HS-5 (cell line): ENCODE measurements around the gene BCAR1.

Source experiments
- DNase-seq: peaks from one replicate; pipeline ENCODE4 v3.0.0-alpha.2; 2012; ENCODE audit warnings: low read depth

BCAR1 gene

DNA sequence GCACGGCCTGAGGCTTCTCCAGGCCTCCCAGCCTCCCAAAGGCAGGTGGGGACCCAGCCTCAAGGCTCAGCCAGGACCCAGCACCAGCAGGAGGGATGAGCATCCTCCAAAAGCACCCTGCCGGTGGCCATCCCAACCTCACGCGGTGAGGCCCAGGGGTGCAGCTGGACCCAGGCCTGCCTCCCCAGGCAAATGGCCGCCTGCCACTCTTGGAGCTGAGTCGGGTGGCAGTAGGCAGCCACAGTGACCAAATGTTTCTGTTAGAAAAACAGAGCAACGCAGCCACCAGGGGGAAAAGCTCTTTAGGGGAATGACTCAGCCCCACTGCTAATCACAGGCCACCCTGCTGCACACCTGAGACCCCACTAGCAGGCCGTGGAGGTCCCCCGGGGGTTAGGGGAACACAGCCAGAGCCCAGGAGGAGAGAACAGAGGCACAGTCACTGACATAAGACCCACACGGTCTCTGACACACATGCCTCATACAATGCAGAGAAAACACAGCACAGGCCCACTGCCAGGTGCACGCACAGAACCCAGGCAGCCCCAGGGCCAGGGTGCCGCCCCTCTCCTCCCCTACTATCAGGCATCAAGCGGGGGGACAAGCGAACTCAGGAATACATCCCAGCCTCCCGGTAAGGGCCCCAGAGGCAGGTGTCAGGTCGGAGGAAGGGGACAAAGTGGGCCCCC is 12.4 kb downstream of the BCAR1 start:
- DNase-seq = no peak

DNA sequence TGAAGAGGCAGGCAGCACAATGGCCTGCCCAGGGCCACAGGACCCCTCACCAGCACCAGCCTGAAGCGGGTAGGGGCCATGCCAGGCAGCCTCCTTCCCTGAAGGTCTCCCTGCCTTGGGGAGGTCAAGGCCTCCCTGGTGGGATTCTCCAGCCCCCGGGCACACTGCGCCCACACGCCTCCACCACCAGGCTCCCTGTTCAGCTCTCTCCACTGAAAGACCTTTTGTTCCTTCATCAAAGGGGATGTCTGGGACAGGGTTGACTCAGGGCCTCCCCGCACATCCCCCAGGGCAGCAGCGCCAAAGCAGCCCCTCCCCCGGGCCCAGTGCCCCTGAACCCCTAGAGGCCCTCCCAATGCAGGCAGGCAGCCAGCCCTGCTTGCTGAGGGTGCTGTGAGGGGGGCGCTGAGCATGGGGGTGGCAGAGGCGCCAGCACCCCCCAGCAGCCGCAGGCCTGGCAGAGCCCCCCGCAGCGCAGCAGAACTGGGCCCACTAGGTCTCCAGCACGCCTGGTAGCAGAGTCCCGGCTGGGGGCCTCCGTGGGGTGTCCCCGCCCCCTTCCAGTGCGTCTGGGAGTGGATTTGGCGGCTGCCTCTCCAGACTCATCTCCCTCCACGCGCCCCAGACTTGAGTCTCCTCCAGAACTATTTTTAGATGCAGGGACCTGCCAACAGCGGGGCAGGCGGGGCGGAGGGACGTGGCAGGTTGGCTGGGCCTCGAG is 13.1 kb downstream of the BCAR1 start:
- no peak for DNase-seq

DNA sequence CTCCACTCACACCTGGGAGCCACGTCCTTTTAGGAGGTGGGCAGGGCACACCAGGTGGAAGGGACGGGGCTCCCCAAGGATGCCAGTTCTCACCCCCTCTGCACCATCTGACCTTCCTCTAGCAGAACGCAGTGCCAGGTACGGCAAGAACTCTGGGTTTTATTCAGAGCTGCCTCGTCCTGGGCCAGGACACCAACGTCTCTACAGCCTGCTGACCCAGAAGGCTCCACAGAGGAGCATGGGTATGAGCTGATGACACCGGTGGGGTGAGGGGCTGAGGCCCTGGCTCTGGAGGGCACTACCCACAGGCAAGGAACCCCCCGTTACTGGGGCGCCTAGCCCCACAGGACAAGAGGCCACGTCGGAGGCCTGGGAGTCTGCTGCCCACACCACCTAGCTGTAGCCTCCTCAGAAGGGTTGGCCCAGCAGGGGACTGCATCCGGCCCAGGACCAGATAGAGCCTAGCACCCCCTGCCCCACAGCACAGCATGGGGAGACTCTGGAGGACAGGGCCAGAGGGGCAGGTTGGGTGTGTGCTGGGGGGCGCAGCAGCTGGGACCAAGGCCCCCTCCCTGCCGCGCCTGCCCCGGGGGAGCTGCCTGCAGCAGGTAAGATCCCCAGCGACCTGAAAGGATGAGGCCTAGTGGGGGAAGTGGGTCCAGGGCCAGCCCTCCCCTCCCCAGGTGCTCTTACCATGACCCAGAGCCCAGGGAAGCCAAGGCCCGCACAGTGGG is 13.9 kb downstream of the BCAR1 start:
- DNase-seq = no peak

DNA sequence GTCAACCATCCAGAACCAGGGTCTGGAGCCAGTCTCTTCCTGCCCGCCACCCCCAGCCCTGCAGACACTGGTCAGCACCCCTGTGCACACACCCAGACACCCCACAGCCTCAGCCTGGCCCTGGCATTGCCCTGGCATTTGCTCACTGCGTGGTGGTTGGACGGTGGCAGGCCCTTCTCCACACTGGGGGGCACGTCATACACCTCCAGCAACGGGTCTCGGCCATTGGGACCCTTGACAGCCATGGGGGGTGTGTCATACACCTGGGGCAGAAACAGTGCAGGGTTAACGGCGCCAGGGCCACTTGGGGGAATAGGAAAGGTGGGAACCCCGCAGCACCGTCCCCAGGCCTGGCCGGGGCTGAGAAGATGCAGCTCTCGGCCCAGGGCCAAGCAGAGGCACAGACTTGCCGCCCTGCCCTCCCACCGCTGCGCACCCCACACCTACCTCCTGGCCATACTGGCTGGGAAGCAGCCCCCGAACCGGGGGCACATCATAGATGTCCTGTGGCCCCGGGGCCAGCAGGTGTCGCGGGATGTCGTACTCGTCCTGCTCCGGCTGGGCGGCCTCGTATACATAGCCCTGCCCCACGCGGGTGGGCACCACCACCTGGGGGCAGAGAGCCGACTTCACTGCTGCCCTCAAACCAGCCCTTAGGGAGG is 14.6 kb downstream of the BCAR1 start:
- no peak for DNase-seq

DNA sequence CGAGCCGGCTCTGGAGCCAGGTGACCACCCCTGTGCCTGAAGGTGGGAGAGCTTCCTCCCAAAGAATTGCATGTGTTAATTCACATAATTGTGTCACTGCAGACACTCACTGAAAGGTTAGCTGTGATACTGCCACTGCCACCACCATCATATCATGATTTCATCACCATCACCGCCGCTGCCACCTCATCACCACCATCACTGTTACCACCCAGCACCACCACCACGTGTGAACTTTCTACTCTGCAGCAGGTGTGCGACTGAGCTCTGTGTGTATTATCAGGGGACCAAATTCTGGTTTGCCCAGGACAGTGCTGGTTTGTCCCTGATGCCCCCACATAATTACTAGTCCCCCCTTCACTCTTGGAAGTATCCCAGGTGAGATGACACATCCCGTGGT is 15.2 kb downstream of the BCAR1 start:
- no peak for DNase-seq

DNA sequence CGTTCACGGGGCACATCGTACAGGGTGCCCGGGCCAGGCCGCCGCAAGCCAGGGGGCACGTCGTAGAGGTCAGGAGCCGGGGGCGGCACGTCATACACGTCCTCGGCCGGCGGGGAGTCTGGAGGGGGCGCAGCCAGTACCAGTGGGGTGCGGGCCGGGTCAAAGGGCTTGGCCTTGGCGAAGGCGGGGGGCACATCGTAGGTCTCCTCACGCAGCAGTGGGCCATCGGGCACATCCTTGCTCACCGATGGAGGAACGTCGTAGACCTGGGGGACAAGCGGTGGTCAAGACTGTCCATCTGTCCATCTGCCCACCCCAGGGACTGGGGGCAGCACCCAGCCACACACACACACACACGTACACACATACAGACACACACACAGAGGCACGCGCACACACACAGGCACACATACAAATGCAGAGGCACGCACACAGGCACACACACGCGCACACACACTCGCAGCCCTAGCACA is 15.7 kb downstream of the BCAR1 start:
- DNase-seq = no peak

DNA sequence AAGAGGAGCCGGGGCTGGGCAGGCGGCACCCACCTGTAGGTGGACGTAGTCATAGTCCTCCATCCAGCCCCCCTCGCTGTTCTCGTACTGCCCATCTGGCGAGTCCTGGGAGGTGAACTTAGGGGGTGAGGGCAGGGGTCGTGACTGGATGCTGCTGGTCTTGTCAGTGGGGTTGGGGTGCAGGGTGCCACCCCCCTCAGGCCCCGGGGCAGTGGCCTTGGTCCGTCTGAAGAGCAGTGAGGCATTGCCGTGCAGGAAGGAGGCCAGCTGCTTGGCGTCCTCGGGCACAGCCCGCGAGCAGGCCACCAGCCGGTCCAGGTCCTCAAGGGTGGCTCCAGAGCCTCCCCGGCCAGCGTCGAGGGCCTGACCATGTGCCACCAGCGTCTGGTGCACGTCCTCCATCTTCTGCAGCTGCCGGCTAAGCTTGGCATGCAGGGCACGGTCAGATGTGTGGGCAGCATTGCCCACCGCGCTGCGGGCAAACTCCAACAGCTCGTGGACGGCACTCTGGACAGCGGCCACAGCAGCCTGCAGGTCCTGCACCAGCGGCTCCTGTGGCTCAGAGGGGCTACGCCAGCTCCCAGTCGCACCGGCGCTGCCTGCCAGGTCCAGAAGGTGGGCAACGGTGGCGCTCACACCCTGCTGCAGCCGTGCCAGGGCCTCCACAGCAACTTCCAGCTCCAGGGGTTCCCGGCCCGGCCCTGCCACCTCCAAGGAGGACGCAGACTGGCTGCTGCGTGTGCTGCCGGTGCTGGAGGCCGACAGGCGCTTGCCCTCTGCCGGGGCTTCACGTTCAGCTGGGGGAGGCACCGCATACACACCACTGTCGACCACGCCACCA is 16.3 kb downstream of the BCAR1 start:
- no peak for DNase-seq

DNA sequence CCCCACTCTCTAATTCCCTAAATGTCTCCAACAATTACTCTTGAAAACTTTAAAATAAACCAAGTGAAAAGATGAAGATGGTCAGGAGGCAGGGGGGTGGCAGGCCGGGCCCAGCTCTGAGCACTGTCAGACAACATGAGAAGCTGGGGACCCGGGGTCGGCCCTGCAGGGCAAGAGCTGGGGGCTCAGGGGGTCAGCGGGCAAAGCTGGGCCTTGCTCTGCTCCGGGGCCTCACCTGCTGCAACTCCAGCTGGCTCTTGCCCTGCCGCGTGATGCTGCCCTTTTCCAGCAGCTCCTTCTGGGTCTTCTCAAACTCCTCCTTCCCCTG is 17.8 kb downstream of the BCAR1 start:
- no peak for DNase-seq

DNA sequence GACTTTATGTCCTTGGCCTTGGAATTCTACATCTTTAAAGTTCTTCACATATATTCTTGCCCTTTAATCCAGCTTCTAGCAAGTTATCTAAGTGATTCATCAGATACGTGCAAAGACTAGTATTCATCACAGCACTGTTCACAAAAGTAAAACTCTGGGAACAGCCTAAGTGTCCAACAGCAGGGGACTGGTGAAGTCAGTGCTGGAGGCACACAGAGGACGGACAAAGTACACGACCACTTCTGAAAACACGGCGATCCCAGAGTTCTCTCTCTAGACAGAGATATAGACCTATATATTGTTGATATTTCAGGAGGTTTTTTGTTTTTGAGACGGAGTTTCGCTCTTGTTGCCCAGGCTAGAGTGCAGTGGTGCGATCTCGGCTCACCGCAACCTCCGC is 19.9 kb downstream of the BCAR1 start:
- no peak for DNase-seq

DNA sequence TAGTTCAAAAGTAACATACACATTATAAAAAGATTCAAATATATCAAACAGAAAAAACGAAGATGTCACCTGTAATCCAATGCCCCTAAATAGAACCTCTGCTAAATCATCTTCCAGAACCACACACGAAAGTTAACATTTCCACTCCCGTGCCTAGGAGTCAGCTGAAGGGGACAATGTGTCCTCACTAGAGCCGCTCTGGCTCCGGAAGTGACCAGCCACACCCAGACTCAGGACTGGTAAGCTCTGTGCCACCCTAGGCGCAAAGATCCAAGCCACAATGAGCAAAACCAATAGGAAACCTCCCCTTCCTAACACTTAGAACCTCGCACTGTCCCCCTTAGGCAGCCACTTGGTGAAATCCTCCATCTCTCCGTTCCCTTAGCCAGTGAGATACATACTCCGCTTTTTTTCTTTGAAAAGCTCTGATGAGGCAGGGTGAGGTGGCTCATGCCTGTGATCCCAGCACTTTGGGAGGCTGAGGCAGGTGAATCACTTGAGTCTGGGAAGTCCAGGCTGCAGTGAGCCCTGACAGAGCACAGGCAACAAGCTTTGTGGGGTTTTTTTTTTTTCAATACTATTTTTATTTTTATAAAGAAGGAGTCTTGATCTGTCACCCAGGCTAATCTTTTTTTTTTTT is 20.8 kb downstream of the BCAR1 start:
- no peak for DNase-seq

DNA sequence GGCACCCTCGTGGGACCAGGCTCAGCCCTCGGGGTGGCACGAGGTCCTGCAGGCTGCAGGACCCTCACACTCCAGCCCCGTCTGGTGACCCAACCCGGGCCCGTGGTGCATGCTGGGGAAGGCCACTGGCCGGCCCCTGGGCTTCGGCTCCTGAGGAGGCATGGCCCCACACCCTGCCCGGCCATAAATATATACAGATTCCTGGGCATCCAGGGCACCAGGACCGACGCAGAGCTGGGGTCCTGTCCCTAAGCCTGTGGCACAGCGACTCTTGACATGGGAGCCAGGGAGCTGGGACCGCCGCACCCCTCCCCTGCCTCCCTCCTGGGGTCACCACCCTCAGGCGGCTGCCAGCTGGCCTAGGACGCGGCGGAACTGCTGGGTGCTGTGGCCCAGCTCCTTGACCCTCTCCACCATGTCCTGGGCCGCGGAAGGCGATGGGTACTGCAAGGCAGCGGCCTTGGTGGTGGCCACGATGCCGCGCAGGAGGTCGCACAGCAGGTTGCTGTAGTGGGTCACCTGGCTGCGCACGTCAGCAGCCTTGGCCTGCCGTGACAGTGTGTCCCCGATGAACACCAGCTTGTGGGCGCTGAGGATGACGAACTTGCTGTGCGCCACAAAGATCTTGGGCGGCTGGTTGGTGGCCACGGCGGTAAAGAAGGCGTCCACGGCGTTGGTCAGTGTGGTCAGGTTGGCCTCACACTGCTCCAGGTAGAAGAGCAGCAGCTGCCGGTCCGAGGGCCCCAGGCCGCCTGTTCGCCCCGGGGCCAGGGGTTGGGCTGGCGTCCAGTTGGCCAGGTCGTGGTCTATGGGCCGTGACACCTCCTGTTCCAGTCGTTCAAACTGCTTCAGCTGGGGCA is 22.0 kb downstream of the BCAR1 start:
- DNase-seq = no peak

DNA sequence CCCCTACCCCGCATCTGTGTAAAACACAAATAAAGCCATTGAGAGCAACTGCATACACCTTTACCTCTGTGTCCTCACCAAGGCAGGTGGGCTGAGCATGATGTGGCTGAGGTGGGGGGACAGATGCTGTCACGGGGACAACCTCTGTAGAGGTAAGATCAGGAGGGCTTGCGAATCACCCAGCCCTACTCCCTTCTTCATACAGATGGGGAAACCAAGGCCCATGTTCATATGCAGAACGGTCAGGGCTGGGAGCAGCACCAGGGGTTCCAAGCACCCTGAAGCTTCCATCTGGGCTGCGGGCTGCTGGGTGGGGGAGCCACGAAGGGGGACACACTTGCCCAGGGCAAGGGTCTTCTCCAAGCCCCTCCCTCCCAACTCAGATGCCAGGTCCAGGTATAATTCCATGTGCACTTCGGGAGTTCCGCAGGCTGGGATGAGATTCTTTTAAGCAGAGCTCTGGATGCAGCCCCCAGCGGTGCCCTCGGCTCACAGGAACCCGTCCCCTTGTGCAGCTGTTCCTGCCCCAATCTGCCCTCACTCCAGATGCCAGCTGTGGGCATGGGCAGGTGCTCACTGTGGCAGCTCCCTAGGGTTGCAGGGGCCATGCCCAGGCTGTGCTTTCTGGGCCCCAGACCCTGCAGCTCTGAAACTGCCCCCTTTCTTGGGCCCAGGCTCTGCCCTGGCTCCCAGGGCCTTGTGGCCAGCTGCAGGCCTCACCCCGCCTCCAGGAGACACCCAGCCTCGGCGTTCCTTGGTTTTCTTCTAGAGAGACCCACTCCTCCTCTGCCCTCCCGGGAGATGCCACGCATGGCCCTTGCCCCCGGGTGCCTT is 23.1 kb downstream of the BCAR1 start:
- no peak for DNase-seq

DNA sequence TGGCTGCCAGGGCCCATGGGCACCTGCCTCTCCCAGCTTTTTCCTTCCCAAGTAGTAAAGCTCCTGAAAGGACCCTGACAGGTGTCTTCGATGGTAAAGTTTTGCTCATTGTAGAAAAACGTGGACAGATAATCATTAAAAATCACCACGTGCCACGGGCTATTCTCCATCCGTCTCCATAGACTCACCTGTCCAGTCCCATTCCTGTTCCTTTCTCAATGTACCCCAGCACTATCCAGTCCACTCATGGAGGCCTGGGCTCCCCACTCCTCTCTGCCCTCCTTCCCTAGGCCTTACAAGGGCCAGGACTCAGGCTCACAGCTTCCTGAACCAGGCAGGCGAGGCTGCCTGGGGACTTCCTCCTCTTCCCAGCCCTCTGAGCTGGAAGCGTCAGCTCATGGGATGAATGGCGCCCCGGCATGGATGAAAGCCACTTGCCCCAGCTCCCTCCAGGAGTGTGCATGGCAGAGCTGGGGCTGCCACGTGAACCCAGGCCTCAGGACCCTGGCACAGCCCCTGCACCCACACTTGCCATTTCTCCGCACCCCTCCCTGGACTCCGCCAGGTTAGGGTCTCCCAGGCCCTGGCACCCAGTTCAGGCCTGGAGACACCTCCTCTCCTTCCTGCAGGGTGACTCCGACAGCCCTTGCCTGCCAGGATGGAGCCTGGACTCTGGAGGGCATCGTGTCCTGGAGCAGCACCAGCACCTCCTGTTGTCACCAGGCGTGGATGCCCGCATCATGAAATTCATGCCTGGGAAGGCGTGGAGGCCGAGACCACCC is 23.9 kb downstream of the BCAR1 start:
- no peak for DNase-seq

DNA sequence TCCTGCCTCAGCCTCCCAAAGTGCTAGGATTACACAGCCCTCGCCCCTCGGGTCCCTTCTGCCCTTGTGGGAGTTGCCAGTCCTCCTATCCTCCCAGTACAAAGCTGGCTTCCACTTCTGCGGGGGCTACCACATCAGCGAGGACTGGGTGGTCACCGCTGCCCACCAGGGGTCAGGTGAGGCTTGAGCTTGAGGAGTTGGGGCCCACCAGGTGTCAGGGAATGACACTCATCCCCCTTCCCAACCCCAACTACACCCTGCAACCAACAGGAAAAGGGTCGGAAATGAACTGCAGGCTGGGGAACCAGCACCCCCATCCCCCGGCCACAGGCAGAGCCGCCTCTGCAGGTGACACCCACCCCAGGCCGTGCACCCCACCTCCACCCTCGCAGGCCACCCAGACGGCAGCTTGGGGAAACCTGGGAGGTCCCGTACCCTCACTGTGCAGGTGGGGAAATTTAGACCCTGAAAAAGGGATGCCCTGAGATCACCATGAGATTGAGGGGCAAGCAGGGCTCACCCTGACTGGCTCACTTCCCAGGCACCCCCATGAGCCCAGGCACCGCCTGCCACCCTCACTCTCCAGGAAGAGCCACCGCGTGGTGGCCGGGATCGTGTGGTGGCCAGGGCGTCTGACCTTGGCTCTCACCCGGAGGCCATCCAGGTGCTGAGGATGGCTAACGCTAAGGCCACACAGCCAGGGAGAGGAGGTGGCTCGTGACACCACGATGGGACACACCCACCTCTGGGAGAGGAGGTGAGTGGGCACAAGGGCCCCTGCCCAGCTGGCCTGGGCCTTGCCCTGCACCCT is 24.7 kb downstream of the BCAR1 start:
- no peak for DNase-seq

DNA sequence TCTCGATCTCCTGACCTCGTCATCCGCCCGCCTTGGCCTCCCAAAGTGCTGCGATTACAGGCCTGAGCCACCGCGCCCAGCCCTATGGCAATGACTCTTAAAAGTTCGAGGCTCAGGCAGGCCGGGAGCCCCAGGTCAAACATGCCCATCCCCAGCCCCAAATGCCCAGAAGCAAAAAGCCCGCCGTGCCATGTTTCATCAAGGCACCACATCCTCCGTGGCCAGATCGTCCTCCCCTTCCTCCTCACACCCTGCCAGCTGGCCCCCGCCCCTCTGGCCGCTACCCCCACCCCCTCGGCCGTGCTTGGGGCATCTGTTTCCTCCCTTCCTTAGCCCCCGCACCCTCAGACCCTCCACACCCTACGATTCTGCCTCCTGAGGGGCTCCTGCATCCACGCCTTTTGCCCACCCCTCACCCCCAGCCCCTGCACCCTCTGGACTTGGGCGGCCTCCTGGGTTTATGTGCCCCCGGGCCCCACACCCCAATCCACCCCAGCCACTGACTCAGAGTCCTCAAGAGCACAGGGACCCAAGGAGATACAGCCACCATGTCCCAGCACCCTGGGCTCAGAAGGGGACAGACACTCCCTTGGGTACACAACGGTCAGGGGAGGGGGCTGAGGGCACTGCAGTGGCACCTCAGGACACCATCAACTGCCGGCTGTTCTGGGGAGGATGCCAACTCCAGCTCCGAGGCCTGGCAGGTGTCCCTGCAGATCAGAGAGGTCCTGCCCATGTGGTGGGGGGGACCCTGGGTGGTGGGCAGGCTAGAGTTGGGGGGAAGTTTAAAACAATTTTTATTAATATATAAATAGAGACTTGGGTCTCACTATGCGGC is 25.5 kb downstream of the BCAR1 start:
- no peak for DNase-seq

DNA sequence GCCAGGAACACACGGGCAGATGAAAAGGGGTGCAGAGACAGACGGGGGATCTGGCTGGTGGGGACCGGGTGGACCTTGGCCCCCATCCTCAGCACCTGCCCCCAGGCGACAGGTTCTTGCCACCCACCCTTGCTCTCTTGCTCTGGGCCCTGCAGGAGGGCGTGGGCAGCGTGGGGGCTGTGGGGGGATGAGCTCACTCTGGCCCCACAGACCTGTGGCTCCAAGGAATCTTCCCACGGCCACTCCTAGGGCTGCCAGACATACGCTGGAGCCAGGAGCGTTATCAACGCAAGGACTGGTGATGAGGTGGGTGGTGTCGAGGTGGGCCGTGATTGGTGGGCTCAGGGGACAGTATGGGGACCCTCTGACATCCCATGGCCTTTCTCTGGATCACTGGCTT is 26.3 kb downstream of the BCAR1 start:
- DNase-seq = no peak
